Measurements from ENCODE around the gene AFAP1L1.

AFAP1L1 gene

DNA sequence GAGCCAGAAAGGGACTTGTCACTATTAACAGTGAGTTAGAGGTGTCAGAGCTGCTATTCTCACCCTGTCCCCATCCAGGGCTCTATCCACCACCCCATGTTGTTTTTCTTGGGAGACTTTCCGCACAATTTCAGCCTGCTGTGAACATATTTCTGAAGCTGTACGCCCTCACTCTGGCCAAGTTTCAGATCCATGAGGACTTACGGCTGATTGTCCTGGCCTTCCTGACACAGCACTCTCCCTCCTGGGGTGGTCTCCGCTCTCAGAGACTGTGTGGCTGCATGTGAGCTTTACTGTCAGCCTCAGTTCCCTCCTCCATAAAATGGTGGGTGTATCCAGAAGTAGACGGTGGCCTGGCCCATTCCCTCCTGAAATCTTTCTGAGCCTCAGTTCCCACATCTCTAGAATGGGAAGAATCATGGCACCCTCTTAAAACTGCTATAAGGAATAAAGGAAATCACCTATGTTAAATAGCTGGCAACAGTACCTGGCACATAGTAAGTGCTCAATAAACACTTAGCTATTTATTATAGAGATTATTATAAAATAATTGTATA, 108.2 kb downstream of the AFAP1L1 start:
- no peak overlapping the region for H3K4me3 ChIP-seq (ENCODE audit: low read length)
- DNase-seq (ENCODE audit: low read depth), result no peak
- no peak for TF ChIP-seq CTCF (conservative IDR thresholded peaks at IDR 0.05; ENCODE audit: low read depth, low read length)

DNA sequence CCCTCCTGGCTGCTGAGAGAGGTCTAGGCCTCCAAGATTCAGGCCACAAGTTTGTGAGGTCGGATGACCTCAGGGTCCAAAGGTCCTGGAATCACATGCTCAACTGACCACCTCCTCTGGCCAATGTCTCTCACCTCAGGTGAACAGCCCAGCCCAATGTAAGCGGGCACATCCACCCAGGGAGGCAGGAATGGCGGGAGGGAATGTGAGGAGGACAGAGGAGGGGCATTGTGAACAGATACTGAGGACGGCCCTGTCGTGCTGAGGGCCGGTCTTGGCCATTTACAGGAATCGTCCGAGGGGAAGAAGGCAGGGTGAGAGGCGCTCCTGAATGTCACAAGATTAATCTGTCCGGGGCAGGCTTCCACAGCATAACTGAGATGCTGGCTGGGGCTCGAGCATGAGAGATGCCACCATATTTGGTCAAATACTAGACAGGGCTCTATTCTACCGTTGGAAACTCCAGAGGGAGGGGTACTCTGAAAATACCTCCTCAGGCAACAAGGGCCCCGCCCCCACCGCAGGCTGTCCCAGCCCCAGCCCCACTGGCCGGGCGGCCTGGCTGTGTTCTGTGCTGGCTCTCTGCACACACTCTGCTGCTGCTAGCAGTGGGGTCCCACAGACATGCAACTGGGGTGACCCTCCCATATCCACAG, 108.9 kb downstream of the AFAP1L1 start:
- no peak overlapping the region for H3K4me3 ChIP-seq (ENCODE audit: low read length)
- no peak for DNase-seq (ENCODE audit: low read depth)
- TF ChIP-seq CTCF (conservative IDR thresholded peaks at IDR 0.05; ENCODE audit: low read depth, low read length), result no peak

DNA sequence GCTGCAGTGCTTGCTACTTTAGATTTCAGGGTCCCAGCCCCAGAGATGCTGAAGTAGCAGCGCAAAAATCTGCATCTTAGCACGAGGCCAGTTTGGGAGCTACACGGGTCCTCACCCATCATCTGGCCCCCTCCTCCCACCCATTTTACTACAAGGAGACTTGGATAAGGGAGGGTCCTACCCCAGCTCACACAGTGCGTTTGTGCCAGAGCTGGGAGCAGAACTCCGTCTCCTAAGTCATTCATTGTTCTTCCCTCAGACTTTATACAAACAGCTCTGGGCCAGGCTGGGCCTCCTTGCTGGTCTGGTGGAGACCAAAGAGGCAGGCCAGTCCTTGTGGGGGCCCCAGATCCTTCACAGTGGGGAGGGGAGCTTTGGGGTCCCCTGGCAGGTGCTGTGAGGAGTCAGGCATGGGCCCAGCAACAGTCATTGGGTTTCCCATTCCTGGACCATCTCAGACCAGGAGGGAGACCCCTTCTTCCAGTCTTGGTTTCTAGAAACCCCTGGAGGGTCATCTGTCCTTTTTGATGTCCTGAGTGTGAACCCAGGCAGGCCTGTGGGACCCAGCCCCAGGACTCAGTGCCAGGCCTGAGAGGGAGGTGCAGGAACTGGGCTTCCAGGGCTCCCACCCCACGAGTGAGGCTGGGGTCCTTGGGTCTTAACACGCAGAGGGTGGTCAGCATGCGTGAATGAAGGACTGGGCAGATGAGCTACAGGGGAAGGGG, 109.8 kb downstream of the AFAP1L1 start:
- TF ChIP-seq CTCF (conservative IDR thresholded peaks at IDR 0.05; ENCODE audit: low read depth, low read length), result no peak
- no peak overlapping the region for H3K4me3 ChIP-seq (ENCODE audit: low read length)
- no peak for DNase-seq (ENCODE audit: low read depth)

GRCh38 chr5:149381986-149382338, 110.3 kb downstream of the AFAP1L1 start:
- no peak for DNase-seq (ENCODE audit: low read depth)
- H3K4me3 ChIP-seq (ENCODE audit: low read length), result no peak overlapping the region
- peak; percentile 96 for TF ChIP-seq CTCF (conservative IDR thresholded peaks at IDR 0.05; ENCODE audit: low read depth, low read length)

DNA sequence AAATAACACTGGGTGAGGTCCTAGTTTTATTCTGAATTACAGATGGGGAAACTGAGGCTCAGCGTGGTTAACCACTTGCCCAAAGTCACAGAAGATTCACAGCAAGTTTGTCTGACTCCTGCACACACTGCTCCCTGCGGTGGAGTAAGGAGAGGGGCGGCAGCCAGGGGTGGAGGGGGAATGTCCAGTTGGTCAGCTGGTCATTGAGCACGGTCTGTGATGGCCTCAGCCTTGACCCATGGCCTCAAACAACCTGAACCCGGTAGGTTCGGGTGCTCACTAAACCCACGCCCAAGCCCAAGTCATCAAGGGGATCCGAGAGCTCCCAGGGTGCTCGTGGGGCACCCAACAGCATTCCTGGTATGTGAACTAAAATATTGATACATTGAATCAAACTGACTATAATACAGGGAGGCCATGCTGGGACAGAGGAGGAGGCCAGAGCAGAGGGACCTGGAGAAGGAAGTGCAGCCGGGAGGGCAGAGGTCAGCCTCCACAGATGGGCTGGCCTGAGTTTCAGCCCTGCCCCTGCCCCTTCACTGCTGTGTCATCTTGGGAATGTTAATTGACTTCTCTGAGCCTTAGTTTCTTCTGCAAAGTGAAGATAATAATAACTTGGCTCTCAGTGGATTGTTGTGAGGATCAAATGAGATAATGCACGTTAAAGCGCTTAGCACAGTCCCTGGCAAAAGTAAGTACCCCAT, 111.0 kb downstream of the AFAP1L1 start:
- TF ChIP-seq CTCF (conservative IDR thresholded peaks at IDR 0.05; ENCODE audit: low read depth, low read length), result no peak
- DNase-seq (ENCODE audit: low read depth), result no peak

DNA sequence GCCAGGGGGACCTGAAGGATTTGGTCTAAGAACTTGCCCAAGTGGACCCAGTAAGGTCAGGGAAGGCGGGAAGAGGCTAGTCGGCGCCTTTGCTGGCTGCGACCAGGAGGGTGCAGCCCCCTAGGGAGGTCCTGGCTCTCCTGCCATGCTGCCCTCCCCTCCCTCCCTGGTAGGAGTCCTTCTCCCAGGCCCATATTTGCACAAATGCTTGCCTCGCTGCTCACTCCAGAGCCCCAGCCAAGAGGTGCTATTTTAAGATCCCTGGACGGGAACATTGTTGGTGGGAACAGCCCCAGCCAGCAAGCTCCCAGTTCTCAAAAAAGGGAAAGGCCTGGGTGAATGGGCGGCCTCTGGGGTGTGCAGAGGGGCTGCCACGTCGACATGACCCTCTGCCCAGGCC, 111.7 kb downstream of the AFAP1L1 start:
- TF ChIP-seq CTCF (conservative IDR thresholded peaks at IDR 0.05; ENCODE audit: low read depth, low read length), result no peak
- DNase-seq (ENCODE audit: low read depth), result no peak
- H3K4me3 ChIP-seq (ENCODE audit: low read length), result no peak overlapping the region

More for the DNA sequence above, 111.0 kb downstream of the AFAP1L1 start:
- no peak overlapping the region for H3K4me3 ChIP-seq (ENCODE audit: low read length)

Measured in retinal pigment epithelial cell (primary cell).